Body of pancreas (tissue), 4 donors: Measurements from ENCODE around the gene RPH3AL.

Source experiments
- POLR2A ChIP-seq, 3 donors: fragments of 450-650 bp; IDR thresholded peaks; one replicate each; pipeline ENCODE4 v1.6.1; 2016; ENCODE audit warnings: antibody characterized with exemption in 3 of 3, mild to moderate bottlenecking in 2 of 3
- TF ChIP-seq, protein P1 (sequence below), 7 experiments: fragments of 450-650 bp in 4 of 7; fragments of 200-600 bp in 3 of 7; sonication (generic) in 3 of 7; IDR thresholded peaks; one replicate each; pipeline ENCODE4 v1.5.1; 2016 to 2019; ENCODE audit warnings: antibody characterized with exemption in 7 of 7

DNA sequence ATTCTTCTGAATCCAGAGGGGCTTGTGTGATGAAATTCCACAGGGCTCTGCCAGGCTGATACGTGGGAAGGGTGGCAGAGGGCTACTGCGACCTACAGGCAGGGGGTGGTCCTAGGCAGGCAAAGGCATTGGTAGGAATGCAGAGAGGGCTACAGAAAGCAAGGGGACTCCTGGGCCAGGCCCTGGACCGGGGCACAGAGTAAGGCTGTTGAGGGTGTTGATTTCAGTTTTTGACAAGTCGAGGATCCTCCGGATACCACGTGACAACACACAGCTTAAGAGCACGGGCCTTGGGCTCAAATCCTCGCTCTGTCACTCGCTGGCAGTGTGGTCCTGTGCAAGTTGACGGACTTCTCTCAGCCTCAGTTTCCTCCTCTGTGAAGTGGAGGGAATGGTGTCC lies 152.0 kb downstream of the RPH3AL start:
- TF ChIP-seq, protein P1, sequence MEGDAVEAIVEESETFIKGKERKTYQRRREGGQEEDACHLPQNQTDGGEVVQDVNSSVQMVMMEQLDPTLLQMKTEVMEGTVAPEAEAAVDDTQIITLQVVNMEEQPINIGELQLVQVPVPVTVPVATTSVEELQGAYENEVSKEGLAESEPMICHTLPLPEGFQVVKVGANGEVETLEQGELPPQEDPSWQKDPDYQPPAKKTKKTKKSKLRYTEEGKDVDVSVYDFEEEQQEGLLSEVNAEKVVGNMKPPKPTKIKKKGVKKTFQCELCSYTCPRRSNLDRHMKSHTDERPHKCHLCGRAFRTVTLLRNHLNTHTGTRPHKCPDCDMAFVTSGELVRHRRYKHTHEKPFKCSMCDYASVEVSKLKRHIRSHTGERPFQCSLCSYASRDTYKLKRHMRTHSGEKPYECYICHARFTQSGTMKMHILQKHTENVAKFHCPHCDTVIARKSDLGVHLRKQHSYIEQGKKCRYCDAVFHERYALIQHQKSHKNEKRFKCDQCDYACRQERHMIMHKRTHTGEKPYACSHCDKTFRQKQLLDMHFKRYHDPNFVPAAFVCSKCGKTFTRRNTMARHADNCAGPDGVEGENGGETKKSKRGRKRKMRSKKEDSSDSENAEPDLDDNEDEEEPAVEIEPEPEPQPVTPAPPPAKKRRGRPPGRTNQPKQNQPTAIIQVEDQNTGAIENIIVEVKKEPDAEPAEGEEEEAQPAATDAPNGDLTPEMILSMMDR (IDR thresholded peaks at IDR 0.05), result no peak
- TF ChIP-seq POLR2A (IDR thresholded peaks at IDR 0.05), result no peak
